ENCODE results near the gene PRKG1. TPM values are rescaled to one million over a fixed set of nuclear protein-coding genes. Genes with fewer than 3 reads are reported as not detected.

Gene PRKG1
- total RNA-seq, 6 experiments from 2014 or later = 1.1 to 2.0 (median 1.3) TPM

DNA sequence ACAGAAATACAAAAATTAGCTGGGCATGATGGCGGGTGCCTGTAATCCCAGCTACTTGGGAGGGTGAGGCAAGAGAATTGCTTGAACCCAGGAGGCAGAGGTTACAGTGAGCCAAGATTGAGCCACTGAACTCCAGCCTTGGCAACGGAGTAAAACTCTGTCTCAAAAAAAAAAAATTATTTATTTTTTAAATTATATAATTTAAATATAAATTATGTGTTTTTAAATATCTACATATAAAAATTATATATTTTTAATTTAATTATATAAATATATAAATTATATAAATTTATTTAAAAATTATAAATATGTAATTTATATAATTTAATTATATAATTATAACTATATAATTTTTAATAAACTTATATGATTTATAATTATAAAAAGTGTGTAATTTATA, 51.2 kb downstream of the PRKG1 start:
- no peaks in the 10 kb centered on the region for H3K9me3 ChIP-seq
- DNase-seq (no peak), ATAC-seq (no peak)
- intact Hi-C loops (cut with DNase I) = no loop called here
- TF ChIP-seq, protein P1, sequence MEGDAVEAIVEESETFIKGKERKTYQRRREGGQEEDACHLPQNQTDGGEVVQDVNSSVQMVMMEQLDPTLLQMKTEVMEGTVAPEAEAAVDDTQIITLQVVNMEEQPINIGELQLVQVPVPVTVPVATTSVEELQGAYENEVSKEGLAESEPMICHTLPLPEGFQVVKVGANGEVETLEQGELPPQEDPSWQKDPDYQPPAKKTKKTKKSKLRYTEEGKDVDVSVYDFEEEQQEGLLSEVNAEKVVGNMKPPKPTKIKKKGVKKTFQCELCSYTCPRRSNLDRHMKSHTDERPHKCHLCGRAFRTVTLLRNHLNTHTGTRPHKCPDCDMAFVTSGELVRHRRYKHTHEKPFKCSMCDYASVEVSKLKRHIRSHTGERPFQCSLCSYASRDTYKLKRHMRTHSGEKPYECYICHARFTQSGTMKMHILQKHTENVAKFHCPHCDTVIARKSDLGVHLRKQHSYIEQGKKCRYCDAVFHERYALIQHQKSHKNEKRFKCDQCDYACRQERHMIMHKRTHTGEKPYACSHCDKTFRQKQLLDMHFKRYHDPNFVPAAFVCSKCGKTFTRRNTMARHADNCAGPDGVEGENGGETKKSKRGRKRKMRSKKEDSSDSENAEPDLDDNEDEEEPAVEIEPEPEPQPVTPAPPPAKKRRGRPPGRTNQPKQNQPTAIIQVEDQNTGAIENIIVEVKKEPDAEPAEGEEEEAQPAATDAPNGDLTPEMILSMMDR (IDR thresholded peaks at IDR 0.05) = no peak
- no peak for TF ChIP-seq POLR2A (IDR thresholded peaks at IDR 0.05)
- no peaks in the 10 kb centered on the region for H3K27me3 ChIP-seq
- H3K4me1 ChIP-seq = no peaks in the 10 kb centered on the region
- H3K36me3 ChIP-seq = no peaks in the 10 kb centered on the region
- H3K4me3 ChIP-seq = no peak overlapping the region
- H3K27ac ChIP-seq = no peak overlapping the region
- 91% methylated on average over 2 of the region's 2 CpGs for WGBS (ENCODE audit: insufficient coverage, low coverage, low lambda C conversion rate, missing lambda C conversion rate)

DNA sequence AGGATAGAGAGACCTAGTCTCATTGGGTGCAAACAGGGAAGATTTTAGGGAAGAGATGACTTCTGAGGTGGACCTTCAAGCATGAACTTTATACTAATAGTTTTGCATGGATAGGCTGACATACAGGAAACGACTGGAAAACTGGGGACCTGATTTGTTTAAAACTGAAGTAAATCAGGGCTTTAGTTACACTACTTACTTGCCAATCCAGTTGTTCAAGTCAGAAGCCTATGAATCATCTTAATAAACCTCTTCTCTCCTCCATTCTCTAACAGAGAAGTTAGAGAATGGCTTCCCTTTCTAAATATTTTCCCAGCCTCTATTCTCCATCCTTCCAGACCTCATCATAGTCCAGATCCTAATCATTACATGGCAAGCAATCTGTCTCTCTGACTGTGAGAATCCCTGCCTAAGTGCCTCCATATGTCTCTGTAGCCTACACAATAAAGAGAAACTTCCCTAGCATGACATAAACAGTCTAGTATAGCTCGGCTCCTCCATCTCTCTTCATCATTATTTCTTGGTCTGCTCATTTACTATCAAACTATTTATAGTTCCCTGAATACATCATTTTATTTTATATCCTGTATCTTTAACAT, 55.8 kb downstream of the PRKG1 start:
- no peaks in the 10 kb centered on the region for H3K9me3 ChIP-seq
- ATAC-seq (no peak), DNase-seq (no peak)
- intact Hi-C loops (cut with DNase I) = no loop called here
- H3K27ac ChIP-seq = no peak overlapping the region
- no peaks in the 10 kb centered on the region for H3K36me3 ChIP-seq
- no peaks in the 10 kb centered on the region for H3K27me3 ChIP-seq
- H3K4me3 ChIP-seq = no peak overlapping the region
- TF ChIP-seq POLR2A (IDR thresholded peaks at IDR 0.05) = no peak
- TF ChIP-seq, protein P1 (IDR thresholded peaks at IDR 0.05) = no peak
- H3K4me1 ChIP-seq = no peaks in the 10 kb centered on the region
- 8% methylated on average over 2 of the region's 2 CpGs for WGBS (ENCODE audit: insufficient coverage, low coverage, low lambda C conversion rate, missing lambda C conversion rate)

DNA sequence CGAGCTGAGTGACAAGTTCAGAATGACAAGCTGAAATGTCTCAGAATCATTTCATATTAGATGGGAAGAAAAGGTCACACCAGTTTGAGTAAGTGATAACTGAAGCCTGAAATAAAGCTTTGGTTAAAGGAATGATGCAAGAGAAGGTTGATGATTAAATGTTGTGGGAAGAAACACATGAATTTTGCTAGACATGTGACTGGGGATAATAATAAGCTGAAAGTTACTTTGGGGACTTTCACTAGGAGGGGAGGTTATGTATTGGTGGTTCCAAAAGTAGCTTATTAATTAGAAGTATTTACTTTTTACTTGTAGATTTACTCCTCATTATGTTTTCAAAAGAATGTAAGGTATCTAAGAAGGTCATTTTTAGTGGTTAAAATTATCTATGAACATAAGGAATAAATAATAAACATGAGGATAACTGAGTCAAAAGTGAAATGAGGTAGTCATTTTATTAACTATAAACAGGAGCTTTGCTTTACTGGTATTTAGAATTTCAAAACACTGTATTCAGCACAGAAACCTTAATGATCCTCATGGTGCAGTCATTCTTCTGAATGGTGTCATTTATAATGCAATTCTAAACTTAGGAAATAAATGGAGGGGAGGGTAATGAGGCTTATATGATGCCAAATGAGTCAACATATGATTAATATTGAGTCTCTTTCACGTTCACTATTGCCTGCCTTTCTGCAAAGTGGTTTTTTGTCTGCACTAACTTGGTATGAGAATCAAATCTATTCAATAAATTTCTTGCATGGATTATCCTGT, 63.7 kb downstream of the PRKG1 start:
- no peak for DNase-seq
- Histone ChIP-seq H3K9me3 (no peaks in the 10 kb centered on the region), H3K27me3 (no peaks in the 10 kb centered on the region), H3K36me3 (no peaks in the 10 kb centered on the region), H3K27ac (no peak overlapping the region), H3K4me3 (no peak overlapping the region), H3K4me1 (no peaks in the 10 kb centered on the region)
- intact Hi-C loops (cut with DNase I) = no loop called here
- no peak for ATAC-seq
- TF ChIP-seq, protein P1 (IDR thresholded peaks at IDR 0.05) = no peak
- TF ChIP-seq POLR2A (IDR thresholded peaks at IDR 0.05) = no peak
- 16% methylated on average over 2 of the region's 2 CpGs for WGBS (ENCODE audit: insufficient coverage, low coverage, low lambda C conversion rate, missing lambda C conversion rate)

DNA sequence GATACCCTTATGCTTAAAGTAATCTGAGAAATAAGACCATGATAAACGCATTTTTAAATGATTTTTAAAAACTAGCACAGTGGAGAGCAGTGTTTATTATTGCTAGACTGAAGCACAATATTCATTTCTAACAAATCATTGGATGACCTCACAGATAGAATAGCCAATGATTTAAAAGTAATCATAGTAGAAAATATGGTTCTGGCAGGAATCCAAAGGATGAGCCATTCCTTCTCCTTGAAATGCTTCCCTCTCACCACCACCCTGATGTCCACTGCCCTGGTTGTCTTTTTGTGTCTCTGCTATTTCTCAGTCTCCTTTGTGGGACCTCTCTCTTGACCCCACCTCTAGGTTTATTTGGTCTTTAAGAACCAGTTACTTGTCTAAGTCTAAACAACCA, 64.9 kb downstream of the PRKG1 start:
- H3K27ac ChIP-seq = no peak overlapping the region
- WGBS (ENCODE audit: insufficient coverage, low coverage, low lambda C conversion rate, missing lambda C conversion rate) = 30% methylated on average over 1 of the region's 1 CpG
- intact Hi-C loops (cut with DNase I) = no loop called here

More for the DNA sequence above, 64.9 kb downstream of the PRKG1 start:
- DNase-seq (no peak), ATAC-seq (no peak)
- H3K4me3 ChIP-seq = no peak overlapping the region
- no peaks in the 10 kb centered on the region for H3K4me1 ChIP-seq
- H3K36me3 ChIP-seq = no peaks in the 10 kb centered on the region
- no peaks in the 10 kb centered on the region for H3K9me3 ChIP-seq
- TF ChIP-seq, protein P1 (IDR thresholded peaks at IDR 0.05) = no peak
- TF ChIP-seq POLR2A (IDR thresholded peaks at IDR 0.05) = no peak
- no peaks in the 10 kb centered on the region for H3K27me3 ChIP-seq
